ENCODE results near the gene ATP5F1B. TPM values are rescaled to one million over a fixed set of nuclear protein-coding genes. Genes with fewer than 3 reads are reported as not detected.
A peak's percentile ranks its signal among the peaks of the same experiment; 100 is the strongest.
"Not testable (repeated sequence)": the region's sequence is repeated elsewhere in the genome, so short reads cannot be mapped to it uniquely, and the experiment has no call there.

Gene ATP5F1B
- 359 TPM for total RNA-seq

DNA sequence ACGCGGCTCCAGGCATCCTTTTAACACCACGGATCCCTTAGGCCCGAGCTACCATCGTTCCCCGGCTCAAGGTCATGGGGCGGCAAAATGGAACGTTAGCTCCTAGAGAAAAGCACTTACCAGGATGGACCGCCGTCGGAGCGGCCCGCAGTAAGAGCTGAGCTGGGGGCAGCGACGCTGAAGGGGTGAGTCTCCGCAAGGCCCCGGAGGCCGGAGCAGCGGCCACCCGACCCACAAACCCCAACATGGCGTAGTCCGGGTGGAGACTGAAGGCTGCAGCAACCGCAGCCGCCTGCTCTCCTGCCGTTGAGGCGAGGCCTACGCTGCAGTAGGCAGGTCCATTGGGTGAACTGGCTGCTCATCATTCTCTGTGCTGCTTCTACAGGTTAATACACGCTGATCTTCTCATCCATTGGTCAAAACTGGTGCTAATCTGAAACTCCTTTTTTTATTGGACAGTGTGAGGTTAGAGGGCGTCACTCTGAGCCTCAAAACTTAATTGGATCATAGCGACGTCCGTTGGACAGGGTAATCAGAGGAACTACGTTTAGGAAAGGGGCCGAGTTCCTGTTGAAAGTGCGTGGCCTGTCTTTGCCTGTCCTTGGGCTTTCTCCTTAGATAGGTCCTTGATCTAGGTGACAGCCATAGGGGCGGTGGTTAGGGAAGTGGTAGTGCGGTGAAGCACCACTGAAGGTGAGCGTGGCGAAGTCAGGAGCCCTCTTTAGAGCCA is at the start of gene ATP5F1B:
Gene ATP5F1B, minus strand, starts transcription at position 268 of the 730 bp plus-strand sequence. Its CDS starts 21 bp downstream, at position 247.
- DNase-seq, result peak; percentile 91

DNA sequence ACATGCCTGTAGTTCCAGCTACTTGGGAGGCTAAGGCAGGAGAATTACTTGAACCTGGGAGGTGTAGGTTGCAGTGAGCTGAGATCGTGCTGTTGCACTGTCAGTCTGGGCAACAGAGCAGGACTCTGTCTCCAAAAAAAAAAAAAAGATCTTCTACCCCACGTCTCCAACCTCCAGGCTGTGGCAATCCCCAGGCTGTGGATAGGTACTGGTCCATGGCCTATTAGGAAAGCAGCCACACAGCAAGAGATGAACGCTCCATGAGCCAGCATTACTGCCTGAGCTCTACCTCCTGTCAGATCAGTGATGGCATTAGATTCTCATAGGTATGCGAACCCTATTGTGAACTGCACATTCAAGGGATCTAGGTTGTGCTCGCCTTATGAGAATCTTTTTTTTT is 48.4 kb upstream of the ATP5F1B start:
- no peak for DNase-seq

DNA sequence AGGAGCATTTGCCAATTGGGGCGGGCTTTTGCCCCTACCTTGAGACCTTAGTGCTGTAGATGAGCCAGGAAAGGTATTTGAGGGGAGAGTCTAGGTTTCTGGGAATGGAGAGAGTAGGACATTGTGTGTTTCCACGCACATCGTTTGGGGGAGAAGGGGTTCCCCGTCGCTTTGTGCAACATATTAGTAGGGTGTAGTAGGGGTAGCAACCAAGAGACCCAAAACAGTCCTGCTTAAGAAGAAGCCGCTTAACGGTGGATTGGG is 43.0 kb upstream of the ATP5F1B start:
- DNase-seq, result no peak

DNA sequence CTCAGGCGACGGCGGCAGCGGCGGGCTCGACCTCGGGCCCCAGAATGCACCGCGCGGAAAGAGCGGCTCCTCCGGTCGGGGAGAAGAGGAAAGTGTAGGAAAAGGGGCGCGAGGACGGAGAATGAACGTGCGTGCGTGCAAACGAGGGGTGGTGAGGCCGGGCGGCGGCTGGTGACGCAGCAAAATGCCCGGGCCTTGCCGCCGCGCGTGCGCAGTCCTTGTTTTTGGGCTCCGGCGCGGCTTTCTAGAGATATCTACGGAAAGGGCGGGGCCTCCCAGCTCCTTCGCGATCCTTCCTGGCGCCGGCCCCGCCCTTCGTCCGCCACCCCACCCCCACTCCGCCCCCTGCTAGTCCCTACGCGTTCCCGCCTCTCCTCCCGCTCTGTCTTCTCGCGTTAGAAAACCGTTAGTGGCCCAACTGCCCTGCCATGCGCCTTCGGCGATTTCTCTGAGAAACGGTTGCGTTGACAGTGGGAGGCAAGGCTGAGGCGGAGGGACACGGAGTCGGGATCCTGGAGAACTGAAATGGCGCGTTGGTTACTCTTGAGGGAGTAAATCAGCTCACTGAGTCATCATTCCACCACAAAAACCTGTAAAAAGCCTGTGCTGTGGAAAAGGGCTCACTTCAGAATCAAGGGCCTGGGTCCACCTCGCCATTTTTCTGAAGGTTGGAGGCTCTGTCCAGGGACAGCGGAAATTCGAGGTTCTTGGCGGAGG is 42.5 kb upstream of the ATP5F1B start, which contains the start of gene PTGES3:
Gene PTGES3, minus strand, starts transcription at position 156 of the 717 bp plus-strand sequence. CDS start 285 bp downstream, outside the sequence.
- peak; percentile 96 for DNase-seq

DNA sequence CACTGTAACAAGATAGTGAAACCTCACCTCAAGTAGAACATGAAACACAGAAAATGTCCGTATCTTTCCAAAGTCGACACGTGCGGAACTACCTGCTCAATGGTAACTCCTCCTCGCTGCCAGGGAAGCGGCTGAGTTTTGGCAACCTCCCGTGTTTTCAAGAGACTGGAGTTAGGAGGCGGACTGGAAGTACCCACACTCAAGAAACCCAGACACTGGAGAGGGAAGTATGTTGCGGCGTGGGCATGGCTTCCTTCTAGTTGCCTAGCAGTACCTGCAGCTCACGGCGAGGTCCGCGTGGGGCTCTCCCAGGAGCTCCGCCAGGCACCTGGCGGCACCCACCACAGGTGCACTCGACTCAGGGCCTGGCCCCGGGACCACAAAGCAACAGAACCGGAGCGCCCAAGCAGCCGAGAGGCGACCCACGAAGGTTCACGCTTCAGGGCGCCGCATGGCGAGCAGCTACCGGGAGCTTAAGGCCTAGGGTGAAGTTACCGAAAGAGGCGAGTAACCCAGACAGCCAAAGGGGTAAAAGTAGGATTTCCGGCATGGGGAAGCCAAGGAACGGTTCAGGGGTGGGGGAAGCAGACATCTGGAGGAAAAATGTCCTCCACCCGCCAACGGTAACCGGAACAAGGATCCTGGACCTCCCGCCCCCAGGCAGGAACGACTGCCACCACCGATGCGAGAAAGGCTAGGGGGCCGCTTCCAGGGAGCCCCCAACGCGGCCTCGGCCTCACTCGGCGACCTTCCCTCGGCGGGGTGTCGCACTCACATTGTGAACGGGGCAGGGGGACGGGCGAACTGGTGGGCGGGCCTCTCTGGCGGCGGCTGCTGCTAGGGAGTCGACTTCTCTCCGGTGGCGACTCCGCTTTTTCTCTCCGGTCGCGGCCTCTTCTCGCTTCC is 41.7 kb upstream of the ATP5F1B start:
- DNase-seq, result peak; percentile 32

DNA sequence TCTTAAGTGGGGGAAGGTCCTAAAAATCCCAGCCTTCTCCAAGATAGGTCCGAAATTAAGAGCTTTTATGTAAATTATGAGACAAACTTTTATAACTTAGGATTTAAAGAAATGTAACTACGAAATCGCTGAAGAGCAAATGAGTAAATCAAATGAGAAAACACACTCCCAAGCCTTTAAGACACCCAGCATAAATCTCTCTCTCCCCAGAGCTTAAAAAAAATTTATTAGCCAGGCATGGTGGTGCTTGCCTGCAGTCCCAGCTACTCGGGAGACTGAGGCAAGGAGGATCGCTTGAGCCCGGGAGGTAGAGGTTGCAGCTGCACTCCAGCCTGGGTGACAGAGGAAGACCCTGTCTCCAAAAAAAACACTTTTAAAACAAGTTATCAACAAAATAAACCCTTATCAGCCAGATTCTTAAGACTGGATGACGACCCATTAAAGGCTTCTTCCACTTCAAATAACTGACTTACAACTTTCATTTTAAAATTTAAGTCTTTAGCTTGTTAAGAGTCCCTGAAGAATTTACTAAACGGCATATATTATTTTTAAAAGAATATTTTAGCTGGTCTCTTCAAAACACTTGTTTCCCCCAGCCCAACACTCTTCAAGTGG is 39.1 kb upstream of the ATP5F1B start:
- no peak for DNase-seq

DNA sequence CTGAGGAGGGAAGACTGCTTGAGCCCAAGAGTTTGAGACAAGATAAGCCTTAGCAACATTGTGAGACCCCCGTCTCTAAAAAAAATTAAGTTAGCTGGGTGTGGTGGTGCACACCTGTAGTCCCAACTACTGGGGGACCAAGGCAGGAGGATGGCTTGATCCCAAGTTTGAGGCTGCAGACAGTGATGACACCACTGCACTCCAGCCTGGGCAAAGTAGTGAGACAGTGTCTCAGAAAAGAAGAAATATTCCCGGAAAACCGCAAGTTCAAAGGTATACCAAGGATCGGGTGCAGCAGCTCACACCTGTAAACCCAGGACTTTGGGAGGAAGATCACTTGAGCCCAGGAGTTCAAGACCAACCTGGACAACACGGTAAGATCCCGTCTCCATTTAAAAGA is 36.5 kb upstream of the ATP5F1B start:
- DNase-seq, result no peak

DNA sequence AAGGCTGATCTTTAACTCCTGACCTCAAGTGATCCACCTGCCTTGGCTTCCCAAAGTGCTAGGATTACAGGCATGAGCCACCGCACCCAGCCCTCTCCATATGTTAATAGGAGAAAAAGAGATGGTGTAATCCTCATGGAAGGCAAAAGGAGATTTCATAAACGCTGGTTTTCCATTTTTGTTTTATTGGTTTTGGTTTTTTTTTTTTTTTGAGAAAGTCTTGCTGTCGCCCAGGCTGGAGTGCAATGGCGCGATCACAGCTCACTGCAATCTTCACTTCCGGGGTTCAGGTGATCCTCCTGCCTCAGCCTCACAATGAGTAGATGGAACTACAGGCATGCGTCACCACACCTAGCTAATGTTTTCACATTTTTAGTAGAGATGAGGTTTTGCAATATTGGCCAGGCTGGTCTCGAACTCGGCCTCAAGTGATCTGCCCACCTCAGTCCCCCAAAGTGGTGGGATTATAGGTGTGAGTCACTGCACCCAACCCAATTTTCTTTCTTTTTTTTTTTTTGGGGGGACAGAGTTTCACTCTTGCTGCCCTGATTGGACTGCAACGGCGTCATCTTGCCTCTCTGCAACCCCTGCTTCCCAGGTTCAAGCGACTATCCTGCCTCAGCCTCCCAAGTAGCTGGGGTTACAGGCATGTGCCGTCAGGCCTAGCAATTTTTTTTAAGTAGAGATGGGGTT is 34.2 kb upstream of the ATP5F1B start:
- DNase-seq, result no peak

DNA sequence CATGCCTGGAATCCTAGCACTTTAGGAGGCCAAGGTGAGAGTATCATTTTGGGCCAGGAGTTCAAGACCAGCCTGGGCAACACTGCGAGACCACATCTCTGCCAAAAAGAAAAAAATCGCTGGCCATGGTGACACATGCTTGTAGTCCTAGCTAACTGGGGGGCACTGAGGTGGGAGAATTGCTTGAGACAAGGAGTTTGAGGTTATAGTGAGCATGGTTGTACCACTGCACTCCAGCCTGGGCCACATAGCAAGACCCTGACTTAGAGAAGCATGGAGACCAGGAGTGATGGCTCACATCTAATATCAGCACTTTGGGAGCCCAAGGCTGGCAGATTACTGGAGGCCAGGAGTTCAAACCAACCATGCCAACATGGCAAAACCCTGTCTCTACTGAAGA is 33.1 kb upstream of the ATP5F1B start:
- no peak for DNase-seq

DNA sequence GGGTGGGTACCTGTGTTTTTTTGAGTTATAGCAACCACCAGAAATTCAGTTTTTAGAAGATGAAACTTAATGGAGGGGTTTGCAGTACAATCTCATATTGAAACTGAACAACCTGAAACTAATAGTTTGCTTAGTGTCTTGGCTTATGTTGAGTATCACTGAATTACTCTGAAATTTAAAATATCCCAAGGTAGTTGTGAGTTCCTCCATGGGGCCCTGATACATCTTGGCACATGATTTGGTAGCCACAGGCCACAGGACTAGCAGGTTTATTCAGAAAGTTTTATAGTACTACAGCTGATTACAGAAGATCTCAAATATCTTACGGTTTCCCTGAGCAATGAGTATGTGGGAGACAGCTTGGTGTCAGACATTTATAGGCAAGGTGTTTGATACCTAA is 31.9 kb upstream of the ATP5F1B start:
- no peak for DNase-seq

DNA sequence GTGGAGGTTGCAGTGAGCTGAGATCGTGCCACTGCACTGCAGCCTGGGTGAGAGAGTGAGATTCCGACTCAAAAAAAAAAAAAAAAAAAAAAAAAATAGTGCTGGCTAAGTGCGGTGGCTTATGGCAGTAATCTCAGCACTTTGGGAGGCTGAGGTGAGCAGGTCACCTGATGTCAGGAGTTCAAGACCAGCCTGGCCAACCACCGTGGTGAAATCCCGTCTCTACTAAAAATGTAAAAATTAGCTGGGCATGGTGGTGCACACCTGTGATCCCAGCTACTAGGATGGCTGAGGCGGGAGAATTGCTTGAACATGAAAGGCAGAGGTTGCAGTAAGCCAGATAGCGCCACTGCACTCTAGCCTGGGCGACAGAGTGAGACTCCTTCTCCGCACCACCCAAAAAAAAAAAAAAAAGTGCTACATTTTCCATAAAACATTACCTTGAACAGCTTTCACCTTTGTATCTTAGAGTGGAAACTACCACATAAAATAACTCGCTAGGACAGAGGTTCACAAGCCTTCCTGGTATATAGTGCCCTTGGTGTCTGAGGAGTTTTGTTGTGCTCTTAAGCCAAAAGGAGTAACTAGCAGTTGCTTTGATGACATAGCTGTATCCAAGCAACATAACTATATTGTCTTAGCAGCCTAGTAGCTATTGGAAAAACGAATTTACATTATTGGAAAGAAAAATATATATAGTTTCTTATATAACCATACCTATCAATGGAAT is 31.2 kb upstream of the ATP5F1B start:
- DNase-seq, result no peak

DNA sequence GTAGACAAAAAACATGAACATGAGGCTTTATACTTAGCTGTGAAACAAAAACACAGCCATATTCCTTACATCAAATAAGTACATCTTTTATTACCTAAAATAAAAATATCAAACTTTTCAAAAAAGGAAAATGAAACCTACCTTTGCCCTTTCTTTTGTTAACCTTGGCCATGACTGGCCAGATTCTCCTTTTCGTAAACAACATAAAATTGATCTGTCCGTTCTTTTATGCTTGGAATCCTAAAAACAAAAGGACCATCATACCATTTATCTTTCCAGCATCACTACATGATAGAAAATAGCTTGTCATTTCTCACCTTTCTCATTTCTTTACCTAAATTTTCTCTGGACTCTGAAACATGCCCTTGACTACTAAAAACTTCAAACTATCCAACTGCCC is 25.8 kb upstream of the ATP5F1B start:
- DNase-seq, result no peak

DNA sequence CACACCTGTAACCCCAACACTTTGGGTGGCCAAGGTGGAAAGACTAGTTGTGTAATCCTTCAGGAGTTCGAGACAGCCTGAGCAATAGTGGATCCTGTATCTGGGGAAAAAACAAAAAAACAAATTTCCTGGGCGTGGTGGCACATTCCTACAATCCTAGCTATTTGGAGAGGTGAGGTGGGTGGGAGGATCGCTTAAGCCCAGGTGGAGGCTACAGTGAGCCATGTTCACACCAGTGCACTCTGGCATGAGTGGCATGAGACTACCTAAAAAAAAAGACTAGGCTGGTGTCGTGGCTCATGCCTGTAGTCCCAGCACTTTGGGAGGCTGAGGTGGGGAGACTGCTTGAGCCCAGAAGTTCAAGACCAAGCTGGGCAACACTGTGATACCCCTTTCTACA is 25.1 kb upstream of the ATP5F1B start:
- DNase-seq, result no peak

DNA sequence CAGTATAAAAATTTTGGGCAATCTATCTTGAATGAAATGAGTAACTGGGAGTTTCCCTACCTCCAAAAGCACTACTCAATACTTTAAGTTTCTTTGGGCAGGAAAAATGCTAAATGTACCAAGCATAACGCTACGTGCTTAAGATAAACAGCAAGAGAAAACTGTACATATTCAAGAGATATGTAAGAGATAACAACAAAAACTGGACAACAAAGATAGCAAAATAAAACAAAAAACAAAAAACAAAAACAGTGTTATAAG is 22.3 kb upstream of the ATP5F1B start:
- no peak for DNase-seq

DNA sequence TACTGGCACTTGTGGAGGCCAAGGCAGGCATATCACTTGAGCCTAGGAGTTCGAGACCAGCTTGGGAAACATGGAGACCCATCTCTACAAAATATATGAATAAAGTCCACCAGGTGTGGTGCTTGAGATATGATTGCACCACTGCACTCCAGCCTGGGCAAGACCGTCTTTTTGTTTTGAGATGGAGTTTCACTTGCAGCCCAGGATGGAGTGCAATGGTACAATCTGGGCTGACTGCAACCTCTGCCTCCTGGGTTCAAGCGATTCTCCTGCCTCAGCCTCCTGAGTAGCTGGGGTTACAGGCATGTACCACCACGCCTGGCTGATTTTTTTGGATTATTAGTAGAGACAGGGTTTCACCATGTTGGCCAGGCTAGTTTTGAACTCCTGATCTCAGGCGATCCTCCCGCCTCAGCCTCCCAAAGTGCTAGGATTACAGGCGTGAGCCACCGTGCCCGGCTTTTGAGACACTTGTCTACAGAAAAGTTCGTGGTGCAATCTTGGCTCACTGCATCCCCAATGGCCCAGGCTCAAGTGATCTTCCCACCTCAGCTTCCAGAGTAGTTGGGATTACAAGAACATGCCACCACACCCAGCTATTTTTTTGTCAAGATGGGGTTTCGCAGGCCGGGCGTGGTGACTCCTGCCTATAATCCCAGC is 16.3 kb upstream of the ATP5F1B start:
- no peak for DNase-seq

DNA sequence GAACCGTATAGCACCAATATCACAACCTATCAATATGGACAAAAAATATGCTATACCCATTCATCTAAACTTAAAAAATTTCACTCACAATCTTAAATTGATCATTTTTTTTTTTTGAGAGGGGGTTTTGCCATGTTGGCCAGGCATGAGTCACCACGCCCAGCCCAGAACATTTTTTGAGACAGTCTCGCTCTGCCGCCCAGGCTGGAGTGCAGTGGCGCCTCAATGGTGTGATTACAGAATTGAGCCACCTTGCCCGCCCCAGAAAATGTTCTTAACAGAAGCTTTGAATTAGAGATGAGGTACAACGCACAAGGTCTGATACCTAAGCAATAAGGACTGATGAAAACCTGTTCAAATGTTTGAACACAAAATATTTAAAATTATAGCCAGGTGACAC is 15.8 kb upstream of the ATP5F1B start:
- no peak for DNase-seq

DNA sequence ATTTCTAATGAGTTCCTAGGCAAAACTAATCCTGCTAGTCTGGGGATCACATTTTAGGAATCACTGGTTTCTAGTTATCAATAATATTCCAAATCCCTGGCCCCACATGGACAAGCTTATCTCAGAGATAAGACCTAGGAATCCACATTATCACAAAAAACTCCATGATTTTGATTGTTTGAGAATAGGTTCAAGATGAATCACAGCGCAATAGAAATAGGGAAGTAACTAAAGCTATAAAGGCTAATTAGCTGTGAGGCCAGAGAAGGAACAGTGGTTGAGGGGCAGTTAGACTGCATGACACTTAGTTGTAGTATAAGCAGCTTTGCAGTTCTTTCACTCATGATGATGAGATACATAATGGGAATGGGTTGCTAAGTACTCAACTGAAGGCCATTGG is 13.1 kb upstream of the ATP5F1B start:
- DNase-seq, result no peak

DNA sequence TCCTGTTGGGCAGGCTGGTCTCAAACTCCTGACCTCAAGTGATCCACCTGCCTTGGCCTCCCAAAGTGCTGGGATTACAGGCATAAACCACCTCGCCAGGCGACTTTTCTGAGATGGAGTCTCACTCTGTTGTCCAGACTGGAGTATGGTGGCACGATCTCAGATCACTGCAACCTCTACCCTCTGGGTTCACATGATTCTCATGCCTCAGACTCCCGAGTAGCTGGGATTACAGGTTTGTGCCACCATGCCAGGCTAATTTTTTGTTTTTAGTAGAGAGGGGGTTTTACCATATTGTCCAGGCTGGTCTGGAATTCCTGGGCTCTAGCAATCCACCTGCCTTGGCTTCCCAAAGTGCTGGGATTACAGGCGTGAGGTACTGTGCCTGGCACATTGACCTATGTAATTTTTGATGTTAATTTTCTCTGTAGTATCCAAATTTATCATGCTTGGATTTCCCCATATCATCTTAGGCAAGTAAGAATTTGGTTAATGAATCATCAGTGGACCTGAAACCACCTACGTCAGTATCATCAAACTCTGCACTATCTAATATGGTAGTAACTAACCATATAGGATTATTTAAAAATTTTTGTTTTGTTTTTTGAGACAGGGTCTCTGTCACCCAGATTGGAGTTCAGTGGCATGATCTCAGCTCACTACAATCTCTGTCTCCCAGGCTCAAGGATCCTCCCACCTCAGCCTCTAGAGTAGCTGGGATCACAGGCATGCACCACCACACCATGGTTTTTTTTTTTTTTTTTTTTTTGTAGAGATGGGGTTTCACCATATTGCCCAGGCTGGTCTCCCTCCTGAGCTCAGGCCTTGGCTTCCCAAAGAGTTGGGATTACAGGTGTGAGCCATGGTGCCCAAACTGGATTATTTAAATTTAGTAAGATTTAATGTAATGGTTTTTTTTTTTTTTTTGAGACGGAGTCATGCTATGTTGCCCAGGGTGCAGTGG is 11.9 kb upstream of the ATP5F1B start:
- DNase-seq, result no peak

DNA sequence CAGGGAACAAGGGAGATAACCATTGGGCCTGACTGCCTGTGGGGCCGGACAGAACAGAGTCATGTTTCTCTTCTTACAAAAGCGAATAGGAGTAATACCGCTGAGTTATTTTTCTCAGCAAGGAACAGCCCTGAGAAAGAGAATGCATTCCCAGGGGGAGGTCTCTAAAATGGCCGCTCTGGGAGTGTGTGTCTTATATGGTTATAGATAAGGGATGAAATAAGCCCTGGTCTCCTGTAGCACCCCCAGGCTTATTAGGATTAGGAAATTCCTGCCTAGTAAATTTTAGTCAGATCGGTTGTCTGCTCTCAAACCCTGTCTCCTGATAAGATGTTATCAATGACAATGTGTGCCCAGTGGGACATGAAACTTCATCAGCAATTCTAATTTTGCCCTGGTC is 8.0 kb upstream of the ATP5F1B start:
- not testable (repeated sequence) for DNase-seq

DNA sequence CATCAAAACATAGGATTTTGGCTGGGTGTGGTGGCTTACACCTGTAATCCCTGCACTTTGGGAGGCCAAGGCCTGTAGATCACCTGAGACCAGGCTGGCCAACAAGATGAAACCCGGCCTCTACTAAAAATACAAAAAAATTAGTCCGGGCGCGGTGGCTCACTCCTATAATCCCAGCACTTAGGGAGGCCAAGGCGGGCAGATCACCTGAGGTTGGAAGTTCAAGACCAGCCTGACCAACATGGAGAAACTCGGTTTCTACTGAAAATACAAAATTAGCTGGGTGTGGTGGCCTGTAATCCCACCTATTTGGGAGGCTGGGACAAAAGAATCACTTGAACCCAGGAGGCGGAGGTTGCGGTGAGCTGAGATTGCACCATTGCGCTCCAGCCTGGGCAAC is 2.2 kb upstream of the ATP5F1B start:
- DNase-seq, result not testable (repeated sequence)
